NT2/D1 (cell line): Measurements from ENCODE around the gene OR2AT4.
"Not testable (repeated sequence)": the region's sequence is repeated elsewhere in the genome, so short reads cannot be mapped to it uniquely, and the experiment has no call there.

ENCODE experiments used
- DNase-seq: peaks from one replicate; pipeline ENCODE4 v3.0.0-alpha.2; 2011; ENCODE audit warnings: low read depth, low spot score
- H3K27me3 ChIP-seq: 2 replicates; pipeline ENCODE4 v1.6.0; 2011; ENCODE audit warnings: mild to moderate bottlenecking; ENCODE audit not compliant: insufficient read length, insufficient read depth
- H3K36me3 ChIP-seq: 2 replicates; pipeline ENCODE4 v1.6.1; 2011; ENCODE audit warnings: mild to moderate bottlenecking, low read length, mixed read lengths; ENCODE audit not compliant: insufficient read depth, insufficient read length
- H3K4me1 ChIP-seq: 2 replicates; pipeline ENCODE4 v1.5.1; 2011; ENCODE audit not compliant: insufficient read depth, insufficient read length
- H3K4me3 ChIP-seq: 2 replicates; pipeline ENCODE4 v1.5.1; 2011; ENCODE audit warnings: low read depth; ENCODE audit not compliant: insufficient read length
- H3K9ac ChIP-seq: 2 replicates; pipeline ENCODE4 v1.6.0; 2011; ENCODE audit warnings: low read depth; ENCODE audit not compliant: insufficient read length
- H3K9me3 ChIP-seq: 2 replicates; pipeline ENCODE4 v1.5.1; 2011; ENCODE audit warnings: mild to moderate bottlenecking, low read length; ENCODE audit not compliant: insufficient read depth
- SUZ12 ChIP-seq: IDR thresholded peaks from 2 replicates; pipeline ENCODE4 v1.6.1; 2011; ENCODE audit not compliant: insufficient read length, insufficient read depth; ENCODE audit errors: extremely low read depth
- YY1 ChIP-seq: IDR thresholded peaks from 2 replicates; pipeline ENCODE4 v1.6.1; 2011; ENCODE audit not compliant: insufficient read length, insufficient read depth
- ZNF274 ChIP-seq: IDR thresholded peaks from 2 replicates; pipeline ENCODE4 v1.6.1; 2011; ENCODE audit warnings: mild to moderate bottlenecking, low read depth, low read length

The OR2AT4 gene

GRCh38 chr11:75101424-75102128 is 4.9 kb upstream of the OR2AT4 start:
- Histone ChIP-seq H3K4me3 (no peak overlapping the region), H3K9me3 (no peaks in the 10 kb centered on the region; the same call in 1 of the 2 replicates), H3K36me3 (no peaks in the 10 kb centered on the region), H3K4me1 (no peaks in the 10 kb centered on the region), H3K27me3 (no peaks in the 10 kb centered on the region), H3K9ac (no peak overlapping the region)
- DNase-seq: no peak
- TF ChIP-seq ZNF274 (no peak), SUZ12 (no peak), YY1 (no peak)

DNA sequence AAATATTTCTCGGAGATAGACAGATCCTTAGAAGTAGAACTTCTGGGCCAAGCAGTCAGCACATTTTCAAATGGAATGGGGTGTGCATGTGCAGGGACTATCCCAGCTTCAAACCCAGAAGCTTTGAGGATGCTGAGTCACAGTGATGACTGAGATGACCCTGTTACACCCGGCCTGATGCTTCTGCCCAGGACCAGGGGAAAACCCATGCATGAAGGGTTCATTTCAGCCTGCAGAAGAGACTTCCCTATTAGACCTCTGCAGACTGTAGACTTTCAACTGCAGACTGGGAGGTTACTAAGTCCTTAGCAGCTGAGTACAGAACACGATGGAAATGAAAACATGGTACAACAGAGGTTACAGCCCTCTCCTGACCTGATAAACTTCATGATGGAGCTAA is 3.6 kb upstream of the OR2AT4 start:
- TF ChIP-seq YY1: no peak
- TF ChIP-seq ZNF274: no peak
- no peak for TF ChIP-seq SUZ12
- Histone ChIP-seq H3K4me1 (no peaks in the 10 kb centered on the region), H3K9me3 (no peaks in the 10 kb centered on the region; the same call in 1 of the 2 replicates), H3K4me3 (no peak overlapping the region), H3K27me3 (no peaks in the 10 kb centered on the region), H3K36me3 (no peaks in the 10 kb centered on the region), H3K9ac (no peak overlapping the region)
- no peak for DNase-seq

GRCh38 chr11:75099635-75100034 is 3.0 kb upstream of the OR2AT4 start:
- no peak for TF ChIP-seq YY1
- Histone ChIP-seq H3K36me3 (no peaks in the 10 kb centered on the region), H3K9ac (no peak overlapping the region), H3K4me3 (no peak overlapping the region), H3K4me1 (no peaks in the 10 kb centered on the region), H3K9me3 (no peaks in the 10 kb centered on the region; the same call in 1 of the 2 replicates), H3K27me3 (no peaks in the 10 kb centered on the region)
- DNase-seq: no peak

GRCh38 chr11:75098835-75099439 is 2.3 kb upstream of the OR2AT4 start:
- H3K4me1 ChIP-seq, H3K27me3 ChIP-seq, H3K9me3 ChIP-seq, DNase-seq, H3K4me3 ChIP-seq, H3K9ac ChIP-seq, H3K36me3 ChIP-seq: not testable (repeated sequence)

DNA sequence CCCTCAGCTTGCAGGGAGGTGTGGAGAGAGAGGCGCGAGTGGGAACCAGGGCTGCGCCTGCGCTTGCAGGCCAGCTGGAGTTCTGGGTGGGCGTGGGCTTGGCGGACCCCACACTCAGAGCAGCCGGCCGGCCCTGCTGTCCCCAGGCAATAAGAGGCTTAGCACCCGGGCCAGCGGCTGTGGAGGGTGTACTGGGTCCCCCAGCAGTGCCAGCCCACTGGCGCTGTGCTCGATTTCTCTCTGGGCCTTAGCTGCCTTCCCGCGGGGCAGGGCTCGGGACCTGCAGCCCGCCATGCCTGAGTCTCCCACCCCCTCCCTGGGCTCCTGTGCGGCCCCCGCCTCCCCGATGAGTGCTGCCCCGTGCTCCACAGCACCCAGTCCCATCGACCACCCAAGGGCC is 1.5 kb upstream of the OR2AT4 start:
- H3K27me3 ChIP-seq: not testable (repeated sequence)

GRCh38 chr11:75097173-75097557 is 489 bp upstream of the OR2AT4 start:
- no peak overlapping the region for H3K9ac ChIP-seq

More for the DNA sequence above, 1.5 kb upstream of the OR2AT4 start:
- H3K4me3 ChIP-seq, H3K4me1 ChIP-seq, H3K9ac ChIP-seq, DNase-seq, H3K9me3 ChIP-seq, H3K36me3 ChIP-seq: not testable (repeated sequence)

GRCh38 chr11:75094382-75094781 is 2.3 kb downstream of the OR2AT4 start:
- DNase-seq, H3K4me3 ChIP-seq, H3K4me1 ChIP-seq, H3K27me3 ChIP-seq, H3K36me3 ChIP-seq, H3K9ac ChIP-seq: not testable (repeated sequence)
- peaks cover 21% of the 10 kb centered on the region for H3K9me3 ChIP-seq

More at GRCh38 chr11:75097173-75097557, 489 bp upstream of the OR2AT4 start:
- no peaks in the 10 kb centered on the region for H3K4me1 ChIP-seq
- H3K27me3 ChIP-seq: no peaks in the 10 kb centered on the region
- TF ChIP-seq SUZ12 (no peak), YY1 (no peak), ZNF274 (no peak)
- peaks cover 3% of the 10 kb centered on the region for H3K9me3 ChIP-seq
- no peak overlapping the region for H3K4me3 ChIP-seq
- DNase-seq: no peak
- no peaks in the 10 kb centered on the region for H3K36me3 ChIP-seq

DNA sequence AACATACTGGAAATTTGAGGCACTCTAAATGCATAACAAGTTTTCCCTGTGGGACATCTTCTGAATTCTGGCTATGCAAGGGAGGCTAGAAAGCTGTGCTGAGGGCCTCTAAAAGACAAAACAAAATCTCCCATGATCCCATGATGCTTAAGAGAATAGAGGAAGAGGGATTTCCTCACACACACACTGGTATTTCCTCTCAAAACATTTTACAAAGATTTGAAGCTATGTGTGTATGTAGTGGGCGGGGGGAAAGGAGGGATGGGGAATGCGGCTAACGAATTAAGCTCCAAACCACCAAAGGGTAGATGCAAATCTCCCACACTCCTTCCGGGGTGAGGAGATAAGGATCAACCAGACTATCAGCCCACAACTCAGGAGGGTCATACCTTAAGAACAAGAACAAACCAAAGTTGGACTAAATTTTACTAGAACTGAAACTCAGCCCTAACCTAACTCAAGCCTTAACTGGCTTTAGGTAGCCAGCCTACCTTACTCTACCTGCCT is 6.0 kb downstream of the OR2AT4 start:
- Histone ChIP-seq H3K27me3 (no peaks in the 10 kb centered on the region), H3K9me3 (peaks cover 21% of the 10 kb centered on the region), H3K4me3 (no peak overlapping the region), H3K36me3 (no peaks in the 10 kb centered on the region), H3K4me1 (no peaks in the 10 kb centered on the region), H3K9ac (no peak overlapping the region)
- TF ChIP-seq ZNF274: no peak
- TF ChIP-seq YY1: no peak
- no peak for TF ChIP-seq SUZ12
- no peak for DNase-seq
